B cell (primary cell): Measurements from ENCODE around the gene RHCE. TPM values are rescaled to one million over a fixed set of nuclear protein-coding genes. Genes with fewer than 3 reads are reported as not detected.

Source experiments
- ATAC-seq: fragments of 200-7000 bp; cut with Tn5 transposase; one replicate; pipeline ENCODE4 v1.10.0; 2021; ENCODE audit warnings: low read depth, mild to moderate bottlenecking, moderate number of reproducible peaks, moderate library complexity
- CTCF ChIA-PET: fragments of 350-600 bp; sonication (Branson Sonifier 250); formaldehyde crosslinking; loops from one replicate; lab custom pipeline; 2021; ENCODE audit warnings: antibody characterized with exemption, inconsistent platforms; lab: Charles Lee
- POLR2A ChIA-PET: fragments of 350-600 bp; sonication (Branson Sonifier 250); formaldehyde crosslinking; loops from one replicate; lab custom pipeline; 2021; ENCODE audit warnings: antibody characterized with exemption; lab: Charles Lee
- DNase-seq: peaks from one replicate; pipeline ENCODE4 v3.0.0; 2013
- H2AFZ ChIP-seq: 2 replicates; pipeline ENCODE4 v1.6.1; 2012; ENCODE audit warnings: mild to moderate bottlenecking, low read depth, low read length; ENCODE audit not compliant: insufficient read depth, poor library complexity, severe bottlenecking
- H3K27ac ChIP-seq, 2 donors: 1 replicate in 1 of 2; 2 replicates in 1 of 2; pipeline ENCODE4 v1.5.1; 2012 to 2013; ENCODE audit warnings: low read length in 2 of 2, mild to moderate bottlenecking in 2 of 2, moderate library complexity in 1 of 2
- H3K27me3 ChIP-seq, 4 experiments: fragments of 200-600 bp in 1 of 4; sonication (generic) in 1 of 4; replicated peaks in 1 of 4; 1 replicate in 2 of 4; 2 replicates in 2 of 4; pipeline versions ENCODE4 v1.6.1 to v1.7.0; 2013 to 2016; ENCODE audit warnings: low read length in 3 of 4, mild to moderate bottlenecking in 2 of 4, mixed read lengths in 1 of 4, moderate library complexity in 1 of 4; ENCODE audit not compliant: insufficient read depth in 4 of 4, control insufficient read depth in 3 of 4; ENCODE audit errors: control extremely low read depth in 1 of 4
- H3K36me3 ChIP-seq, 2 experiments: replicated peaks in 1 of 2; 1 replicate in 1 of 2; 2 replicates in 1 of 2; pipeline versions ENCODE4 v1.6.1 to v1.7.1; 2013; ENCODE audit warnings: low read length in 1 of 2; ENCODE audit not compliant: insufficient read depth in 2 of 2, control insufficient read depth in 1 of 2; ENCODE audit errors: control extremely low read depth in 1 of 2, extremely low read depth in 1 of 2
- H3K4me1 ChIP-seq, 2 donors: fragments of 200-600 bp in 1 of 2; sonication (generic) in 1 of 2; 1 replicate in 1 of 2; 2 replicates in 1 of 2; pipeline versions ENCODE4 v1.5.1 to v1.6.1; 2013 to 2017; ENCODE audit warnings: low read length in 2 of 2; ENCODE audit not compliant: control insufficient read depth in 2 of 2, insufficient read depth in 2 of 2
- H3K4me2 ChIP-seq: replicated peaks from 2 replicates; pipeline ENCODE3; 2012; ENCODE audit warnings: mild to moderate bottlenecking, low read depth, low read length; ENCODE audit not compliant: poor library complexity, severe bottlenecking
- H3K4me3 ChIP-seq, 5 experiments: fragments of 200-600 bp in 1 of 5; sonication (generic) in 1 of 5; 1 replicate in 3 of 5; 2 replicates in 2 of 5; pipeline versions ENCODE4 v1.5.1 to v1.7.0; 2011 to 2016; ENCODE audit warnings: low read length in 4 of 5, mild to moderate bottlenecking in 4 of 5, low read depth in 2 of 5, control low read depth in 1 of 5, moderate library complexity in 1 of 5; ENCODE audit not compliant: insufficient read depth in 1 of 5; ENCODE audit errors: control extremely low read depth in 1 of 5, extremely low read depth in 1 of 5
- H3K79me2 ChIP-seq: fragments of 200-600 bp; sonication (generic); one replicate; pipeline ENCODE4 v1.6.0; 2016; ENCODE audit warnings: low read length; ENCODE audit not compliant: control insufficient read depth, insufficient read depth
- H3K9ac ChIP-seq: fragments of 200-600 bp; sonication (generic); 2 replicates; pipeline ENCODE4 v1.6.1; 2017; ENCODE audit warnings: mild to moderate bottlenecking, low read length, moderate library complexity
- H3K9me3 ChIP-seq, 3 donors: one replicate each; pipeline versions ENCODE4 v1.6.1 to v1.7.1; 2013; ENCODE audit warnings: low read length in 2 of 3; ENCODE audit not compliant: control insufficient read depth in 2 of 3, insufficient read depth in 1 of 3; ENCODE audit errors: control extremely low read depth in 1 of 3
- H4K20me1 ChIP-seq: 2 replicates; pipeline ENCODE4 v1.6.0; 2012; ENCODE audit warnings: mild to moderate bottlenecking, low read length; ENCODE audit not compliant: insufficient read depth, control insufficient read depth, poor library complexity, severe bottlenecking
- H3K27ac Mint-ChIP-seq: one replicate; pipeline ENCODE4 v1.8.0; 2021; ENCODE audit warnings: mixed read lengths
- H3K27me3 Mint-ChIP-seq: one replicate; pipeline ENCODE4 v1.8.0; 2021; ENCODE audit warnings: mixed read lengths
- H3K4me1 Mint-ChIP-seq: one replicate; pipeline ENCODE4 v1.8.0; 2021; ENCODE audit warnings: mixed read lengths
- H3K4me3 Mint-ChIP-seq: one replicate; pipeline ENCODE4 v1.8.0; 2021; ENCODE audit warnings: mixed read lengths
- H3K9me3 Mint-ChIP-seq: one replicate; pipeline ENCODE4 v1.8.0; 2022; ENCODE audit warnings: mixed read lengths; ENCODE audit not compliant: insufficient read depth
- CTCF ChIP-seq: fragments of 200-600 bp; IDR thresholded peaks from one replicate; pipeline ENCODE4 v1.8.0; 2022; ENCODE audit warnings: antibody characterized with exemption, mild to moderate bottlenecking
- EZH2 ChIP-seq: IDR thresholded peaks from 2 replicates; pipeline ENCODE4 v1.6.1; 2012; ENCODE audit warnings: borderline replicate concordance, low read depth, mild to moderate bottlenecking, moderate library complexity, low read length; ENCODE audit not compliant: insufficient read depth, poor library complexity, severe bottlenecking
- WGBS: methylation state at CpG from one replicate; pipeline ENCODE4 v1.1.5; 2013; ENCODE audit warnings: missing lambda C conversion rate; ENCODE audit not compliant: insufficient coverage; 5-methylcytosine and 5-hydroxymethylcytosine counted together
- intact Hi-C: fragments of 100-400 bp; cut with micrococcal nuclease; formaldehyde crosslinking; loops from one replicate; pipeline ENCODE4 v1.10.0; 2022
- polyA plus RNA-seq: library from polyadenylated mRNA; depleted of rRNA; stranded (reverse); fragments of >200 nt; gene quantifications from 2 replicates; pipeline ENCODE4 v1.2.3, GENCODE V29; 2012
- total RNA-seq, 2 donors: library from RNA; stranded (reverse); fragments of 120-200 nt in 1 of 2; gene quantifications; 1 replicate in 1 of 2; 2 replicates in 1 of 2; pipeline versions ENCODE4 v1.2.3 to v1.2.4, GENCODE V29; 2013 to 2022

Gene RHCE
- total and polyA plus RNA-seq, 2 donors (not counting 1 experiment from before 2014, with no cell fraction given): 0.28 TPM; not detected in 1

- Histone ChIP-seq H2AFZ (no peak overlapping the region), H3K4me2 (no peak overlapping the region), H3K79me2 (peaks cover 58% of the 10 kb centered on the region), H3K9me3 (no peaks in the 10 kb centered on the region), H3K9ac (no peak overlapping the region), H4K20me1 (peaks cover 13% of the 10 kb centered on the region), H3K4me1 (no peaks in the 10 kb centered on the region), H3K4me3 (no peak overlapping the region), H3K36me3 (peaks cover 5 to 8% of the 10 kb centered on the region in 2 experiments), H3K27me3 (no peaks in the 10 kb centered on the region), H3K27ac (no peak overlapping the region)
- ChIA-PET POLR2A (interaction anchor here (0.7 kb wide), 1 partner anchor 1998 kb away, joined by 4 read pairs; no protein-coding TSS in a partner anchor), CTCF (no interaction called here)
- intact Hi-C loops: no loop called here
- Mint-ChIP-seq H3K27ac (no peak overlapping the region), H3K9me3 (no peaks in the 10 kb centered on the region), H3K27me3 (no peaks in the 10 kb centered on the region), H3K4me1 (peaks cover 10% of the 10 kb centered on the region), H3K4me3 (no peak overlapping the region)
- DNase-seq (no peak), ATAC-seq (no peak)
- TF ChIP-seq EZH2 (no peak), CTCF (no peak)
Measured at GRCh38 chr1:25468033-25468432, 47.4 kb upstream of the RHCE start.

- CTCF ChIA-PET: no interaction called here
- no peaks in the 10 kb centered on the region for H3K27me3 Mint-ChIP-seq
- H3K27ac Mint-ChIP-seq: no peak overlapping the region
Measured at GRCh38 chr1:25467616-25468015, 47.0 kb upstream of the RHCE start.

More at GRCh38 chr1:25467616-25468015, 47.0 kb upstream of the RHCE start:
- H2AFZ ChIP-seq: no peak overlapping the region
- intact Hi-C loops: no loop called here
- no peak overlapping the region for H3K4me2 ChIP-seq
- POLR2A ChIA-PET: interaction anchor here (0.7 kb wide), 1 partner anchor 1998 kb away, joined by 4 read pairs; no protein-coding TSS in a partner anchor
- WGBS: no CpG with 5 or more reads among the region's 1 CpG
- no peaks in the 10 kb centered on the region for H3K4me1 ChIP-seq
- H3K9ac ChIP-seq: no peak overlapping the region
- H3K36me3 ChIP-seq: peaks cover 5 to 8% of the 10 kb centered on the region in 2 experiments
- H3K4me3 Mint-ChIP-seq: no peak overlapping the region
- H4K20me1 ChIP-seq: peaks cover 13% of the 10 kb centered on the region
- no peaks in the 10 kb centered on the region for H3K9me3 ChIP-seq
- H3K27ac ChIP-seq: no peak overlapping the region
- ATAC-seq (no peak), DNase-seq (no peak)
- TF ChIP-seq EZH2 (no peak), CTCF (no peak)
- no peak overlapping the region for H3K4me3 ChIP-seq
- H3K4me1 Mint-ChIP-seq: peaks cover 7% of the 10 kb centered on the region
- H3K9me3 Mint-ChIP-seq: no peaks in the 10 kb centered on the region
- peaks cover 58% of the 10 kb centered on the region for H3K79me2 ChIP-seq
- no peaks in the 10 kb centered on the region for H3K27me3 ChIP-seq
